Testis (tissue), 2 donors: Measurements from ENCODE around the gene TRABD2A.

Source experiments
- POLR2A ChIP-seq: fragments of 450-650 bp; IDR thresholded peaks from one replicate; pipeline ENCODE4 v1.6.1; 2017; ENCODE audit warnings: antibody characterized with exemption, mild to moderate bottlenecking, moderate library complexity
- TF ChIP-seq, protein P1 (sequence below), 3 experiments: fragments of 450-650 bp in 2 of 3; fragments of 200-600 bp in 1 of 3; sonication (generic) in 1 of 3; IDR thresholded peaks; one replicate each; pipeline ENCODE4 v1.5.1; 2016 to 2019; ENCODE audit warnings: antibody characterized with exemption in 3 of 3, mild to moderate bottlenecking in 2 of 3, moderate library complexity in 1 of 3

DNA sequence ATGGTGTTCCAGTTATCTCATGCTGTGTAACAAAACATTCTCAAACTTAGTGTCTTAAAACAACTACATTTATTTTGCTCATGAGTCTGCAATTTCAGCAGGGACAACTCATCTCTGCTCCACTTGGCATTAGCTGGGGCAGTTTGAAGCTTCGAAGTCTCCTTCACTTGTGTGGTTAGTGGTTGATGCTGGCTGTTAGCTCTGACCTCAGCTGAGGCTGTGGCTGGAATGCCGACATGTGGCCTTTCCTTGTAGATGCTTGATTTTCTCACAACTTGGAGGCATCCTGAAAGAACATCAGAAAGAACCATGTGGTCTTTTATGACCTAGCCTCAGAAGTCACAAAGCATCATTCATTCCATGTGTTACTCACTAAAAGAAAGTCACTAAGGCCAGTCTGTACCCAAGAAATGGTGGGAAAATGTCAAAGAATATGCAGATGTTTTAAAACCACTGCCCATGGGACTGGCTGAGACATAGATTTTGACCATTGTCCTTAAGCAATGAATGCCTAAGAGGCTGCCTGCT, 20.8 kb upstream of the TRABD2A start:
- TF ChIP-seq POLR2A = no peak
- TF ChIP-seq, protein P1, sequence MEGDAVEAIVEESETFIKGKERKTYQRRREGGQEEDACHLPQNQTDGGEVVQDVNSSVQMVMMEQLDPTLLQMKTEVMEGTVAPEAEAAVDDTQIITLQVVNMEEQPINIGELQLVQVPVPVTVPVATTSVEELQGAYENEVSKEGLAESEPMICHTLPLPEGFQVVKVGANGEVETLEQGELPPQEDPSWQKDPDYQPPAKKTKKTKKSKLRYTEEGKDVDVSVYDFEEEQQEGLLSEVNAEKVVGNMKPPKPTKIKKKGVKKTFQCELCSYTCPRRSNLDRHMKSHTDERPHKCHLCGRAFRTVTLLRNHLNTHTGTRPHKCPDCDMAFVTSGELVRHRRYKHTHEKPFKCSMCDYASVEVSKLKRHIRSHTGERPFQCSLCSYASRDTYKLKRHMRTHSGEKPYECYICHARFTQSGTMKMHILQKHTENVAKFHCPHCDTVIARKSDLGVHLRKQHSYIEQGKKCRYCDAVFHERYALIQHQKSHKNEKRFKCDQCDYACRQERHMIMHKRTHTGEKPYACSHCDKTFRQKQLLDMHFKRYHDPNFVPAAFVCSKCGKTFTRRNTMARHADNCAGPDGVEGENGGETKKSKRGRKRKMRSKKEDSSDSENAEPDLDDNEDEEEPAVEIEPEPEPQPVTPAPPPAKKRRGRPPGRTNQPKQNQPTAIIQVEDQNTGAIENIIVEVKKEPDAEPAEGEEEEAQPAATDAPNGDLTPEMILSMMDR (IDR thresholded peaks at IDR 0.05) = no peak
